NCI-H345 (cell line): Measurements from ENCODE around the gene SLC22A2.

Source experiments
- DNase-seq: peaks from one replicate; lab custom pipeline; 2025; lab: John Stamatoyannopoulos, UW

Gene SLC22A2

GRCh38 chr6:160207618-160208017 lies 51.0 kb downstream of the SLC22A2 start:
- no peak for DNase-seq

- DNase-seq: no peak
Measured at GRCh38 chr6:160204710-160205109, 53.9 kb downstream of the SLC22A2 start.

- no peak for DNase-seq
Measured at GRCh38 chr6:160203953-160204352, 54.7 kb downstream of the SLC22A2 start.

- no peak for DNase-seq
Measured at GRCh38 chr6:160203522-160203921, 55.1 kb downstream of the SLC22A2 start.

GRCh38 chr6:160203076-160203475 lies 55.5 kb downstream of the SLC22A2 start:
- no peak for DNase-seq

- no peak for DNase-seq
Measured at GRCh38 chr6:160202411-160202810, 56.2 kb downstream of the SLC22A2 start.

GRCh38 chr6:160201061-160201460 lies 57.6 kb downstream of the SLC22A2 start:
- DNase-seq: no peak

GRCh38 chr6:160198606-160199211 lies 59.9 kb downstream of the SLC22A2 start:
- DNase-seq: no peak

GRCh38 chr6:160197662-160198061 lies 61.0 kb downstream of the SLC22A2 start:
- no peak for DNase-seq

- no peak for DNase-seq
Measured at GRCh38 chr6:160194808-160195207, 63.8 kb downstream of the SLC22A2 start.

- no peak for DNase-seq
Measured at GRCh38 chr6:160192840-160193239, 65.8 kb downstream of the SLC22A2 start.

- DNase-seq: no peak
Measured at GRCh38 chr6:160190973-160191372, 67.6 kb downstream of the SLC22A2 start.

GRCh38 chr6:160190081-160190480 lies 68.5 kb downstream of the SLC22A2 start:
- DNase-seq: no peak

GRCh38 chr6:160188773-160189172 lies 69.8 kb downstream of the SLC22A2 start:
- no peak for DNase-seq

- no peak for DNase-seq
Measured at GRCh38 chr6:160180706-160181105, 77.9 kb downstream of the SLC22A2 start.

GRCh38 chr6:160178271-160178670 lies 80.3 kb downstream of the SLC22A2 start:
- no peak for DNase-seq

- DNase-seq: no peak
Measured at GRCh38 chr6:160177220-160177619, 81.4 kb downstream of the SLC22A2 start.

- no peak for DNase-seq
Measured at GRCh38 chr6:160174681-160175080, 83.9 kb downstream of the SLC22A2 start.

- no peak for DNase-seq
Measured at GRCh38 chr6:160173806-160174527, 84.7 kb downstream of the SLC22A2 start.

GRCh38 chr6:160172704-160173103 lies 85.9 kb downstream of the SLC22A2 start:
- DNase-seq: no peak

GRCh38 chr6:160170018-160170680 lies 88.5 kb downstream of the SLC22A2 start:
- DNase-seq: no peak

GRCh38 chr6:160167604-160168399 lies 90.8 kb downstream of the SLC22A2 start:
- no peak for DNase-seq
